ENCODE data around the gene SPCS2. TPM values are rescaled to one million over a fixed set of nuclear protein-coding genes. Genes with fewer than 3 reads are reported as not detected.
"Not testable (repeated sequence)": the region's sequence is repeated elsewhere in the genome, so short reads cannot be mapped to it uniquely, and the experiment has no call there.

Gene SPCS2
- polyA plus RNA-seq, 1 donor from 2014 or later = 84.7 TPM

DNA sequence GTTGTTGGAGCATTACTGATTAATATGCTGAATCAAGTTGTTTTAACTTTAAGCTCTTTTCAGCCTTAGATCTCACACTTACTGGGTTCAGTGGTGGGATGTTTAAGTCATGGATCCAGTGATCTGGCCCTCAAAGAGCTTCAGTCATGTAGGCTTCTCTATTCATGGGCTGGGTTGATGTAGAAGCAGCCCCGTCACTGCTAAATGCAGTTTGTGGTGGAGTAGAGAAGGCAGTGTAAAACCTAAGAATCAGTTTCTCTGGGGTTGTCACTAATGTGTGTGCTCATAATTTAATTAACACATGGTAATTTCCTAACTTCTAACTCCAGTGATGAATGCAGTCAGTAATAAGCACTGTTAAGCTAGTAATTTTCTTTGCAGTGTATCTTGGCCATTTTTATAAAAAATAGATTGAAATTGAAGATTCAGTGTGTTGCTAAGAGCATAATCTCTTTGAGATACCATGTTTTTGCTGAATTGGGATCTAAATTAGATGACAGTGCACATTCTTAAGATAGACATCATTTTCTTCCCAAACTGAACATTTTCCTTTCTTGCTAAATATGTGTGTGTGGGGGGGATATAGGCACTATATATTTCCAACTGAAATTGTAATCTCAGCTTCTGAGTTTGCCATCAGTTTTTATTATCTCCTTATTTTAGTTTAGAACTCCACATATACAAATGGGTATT lies 9.0 kb downstream of the SPCS2 start:
- TF ChIP-seq, protein P1, sequence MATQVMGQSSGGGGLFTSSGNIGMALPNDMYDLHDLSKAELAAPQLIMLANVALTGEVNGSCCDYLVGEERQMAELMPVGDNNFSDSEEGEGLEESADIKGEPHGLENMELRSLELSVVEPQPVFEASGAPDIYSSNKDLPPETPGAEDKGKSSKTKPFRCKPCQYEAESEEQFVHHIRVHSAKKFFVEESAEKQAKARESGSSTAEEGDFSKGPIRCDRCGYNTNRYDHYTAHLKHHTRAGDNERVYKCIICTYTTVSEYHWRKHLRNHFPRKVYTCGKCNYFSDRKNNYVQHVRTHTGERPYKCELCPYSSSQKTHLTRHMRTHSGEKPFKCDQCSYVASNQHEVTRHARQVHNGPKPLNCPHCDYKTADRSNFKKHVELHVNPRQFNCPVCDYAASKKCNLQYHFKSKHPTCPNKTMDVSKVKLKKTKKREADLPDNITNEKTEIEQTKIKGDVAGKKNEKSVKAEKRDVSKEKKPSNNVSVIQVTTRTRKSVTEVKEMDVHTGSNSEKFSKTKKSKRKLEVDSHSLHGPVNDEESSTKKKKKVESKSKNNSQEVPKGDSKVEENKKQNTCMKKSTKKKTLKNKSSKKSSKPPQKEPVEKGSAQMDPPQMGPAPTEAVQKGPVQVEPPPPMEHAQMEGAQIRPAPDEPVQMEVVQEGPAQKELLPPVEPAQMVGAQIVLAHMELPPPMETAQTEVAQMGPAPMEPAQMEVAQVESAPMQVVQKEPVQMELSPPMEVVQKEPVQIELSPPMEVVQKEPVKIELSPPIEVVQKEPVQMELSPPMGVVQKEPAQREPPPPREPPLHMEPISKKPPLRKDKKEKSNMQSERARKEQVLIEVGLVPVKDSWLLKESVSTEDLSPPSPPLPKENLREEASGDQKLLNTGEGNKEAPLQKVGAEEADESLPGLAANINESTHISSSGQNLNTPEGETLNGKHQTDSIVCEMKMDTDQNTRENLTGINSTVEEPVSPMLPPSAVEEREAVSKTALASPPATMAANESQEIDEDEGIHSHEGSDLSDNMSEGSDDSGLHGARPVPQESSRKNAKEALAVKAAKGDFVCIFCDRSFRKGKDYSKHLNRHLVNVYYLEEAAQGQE (IDR thresholded peaks at IDR 0.05; ENCODE audit: borderline replicate concordance) = no peak
- TF ChIP-seq EZH2 (IDR thresholded peaks at IDR 0.05; ENCODE audit: borderline replicate concordance, insufficient read depth, low read length, poor library complexity, severe bottlenecking) (no peak), TAF1 (IDR thresholded peaks at IDR 0.05; ENCODE audit: low read depth) (no peak), EP300 (conservative IDR thresholded peaks at IDR 0.05; ENCODE audit: poor library complexity, severe bottlenecking) (no peak), POLR2AphosphoS5 (IDR thresholded peaks at IDR 0.05) (no peak), SMC3 (conservative IDR thresholded peaks at IDR 0.05; ENCODE audit: poor library complexity) (no peak), RAD21 (conservative IDR thresholded peaks at IDR 0.05) (no peak)
- Histone ChIP-seq H3K4me2 (ENCODE audit: low read length) (no peak overlapping the region), H3K36me3 (ENCODE audit: insufficient read depth, low read length) (no peaks in the 10 kb centered on the region), H2AFZ (ENCODE audit: low read depth, low read length) (no peak overlapping the region), H3K9me3 (ENCODE audit: low read length) (no peaks in the 10 kb centered on the region), H4K20me1 (ENCODE audit: insufficient read depth) (no peaks in the 10 kb centered on the region), H3K9ac (ENCODE audit: low read length) (no peak overlapping the region), H3F3A (ENCODE audit: insufficient read depth, low read length, poor library complexity, severe bottlenecking) (no peaks in the 10 kb centered on the region), H3K27me3 (ENCODE audit: insufficient read depth, low read depth, low read length) (no peaks in the 10 kb centered on the region), H3K79me2 (replicated peaks; ENCODE audit: insufficient read depth, low read length) (peaks cover 62% of the 10 kb centered on the region), H3K9me2 (ENCODE audit: insufficient read depth, low read length) (no peaks in the 10 kb centered on the region), H3K27ac (ENCODE audit: low read length) (no peak overlapping the region), H3K4me3 (ENCODE audit: low read length) (no peak overlapping the region)

DNA sequence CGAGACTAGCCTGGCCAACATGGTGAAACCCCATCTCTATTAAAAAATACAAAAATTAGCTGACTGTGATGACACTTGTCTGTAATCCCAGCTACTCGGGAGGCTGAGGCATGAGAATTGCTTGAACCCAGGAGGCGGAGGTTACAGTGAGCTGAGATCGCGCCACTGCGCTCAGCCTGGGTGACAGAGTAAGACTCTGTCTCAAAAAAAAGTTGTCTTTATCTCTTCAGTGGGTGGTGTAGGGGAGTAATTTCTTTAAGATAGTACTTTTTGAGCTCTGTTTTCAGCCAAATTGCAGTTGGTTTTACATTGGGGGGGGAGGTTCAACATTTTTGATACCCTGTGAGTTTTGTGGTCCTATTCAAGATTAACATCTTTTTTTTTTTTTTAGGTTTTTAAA lies 11.1 kb downstream of the SPCS2 start:
- not testable (repeated sequence) for H3K9ac ChIP-seq (ENCODE audit: low read length); H3K27me3 ChIP-seq (ENCODE audit: insufficient read depth, low read depth, low read length); H2AFZ ChIP-seq (ENCODE audit: low read depth, low read length); H4K20me1 ChIP-seq (ENCODE audit: insufficient read depth); H3K4me2 ChIP-seq (ENCODE audit: low read length); H3K9me3 ChIP-seq (ENCODE audit: low read length); H3K4me3 ChIP-seq (ENCODE audit: low read length); H3K36me3 ChIP-seq (ENCODE audit: insufficient read depth, low read length); H3K27ac ChIP-seq (ENCODE audit: low read length); H3F3A ChIP-seq (ENCODE audit: insufficient read depth, low read length, poor library complexity, severe bottlenecking); H3K9me2 ChIP-seq (ENCODE audit: insufficient read depth, low read length)
- H3K79me2 ChIP-seq (replicated peaks; ENCODE audit: insufficient read depth, low read length) = peaks cover 57% of the 10 kb centered on the region

DNA sequence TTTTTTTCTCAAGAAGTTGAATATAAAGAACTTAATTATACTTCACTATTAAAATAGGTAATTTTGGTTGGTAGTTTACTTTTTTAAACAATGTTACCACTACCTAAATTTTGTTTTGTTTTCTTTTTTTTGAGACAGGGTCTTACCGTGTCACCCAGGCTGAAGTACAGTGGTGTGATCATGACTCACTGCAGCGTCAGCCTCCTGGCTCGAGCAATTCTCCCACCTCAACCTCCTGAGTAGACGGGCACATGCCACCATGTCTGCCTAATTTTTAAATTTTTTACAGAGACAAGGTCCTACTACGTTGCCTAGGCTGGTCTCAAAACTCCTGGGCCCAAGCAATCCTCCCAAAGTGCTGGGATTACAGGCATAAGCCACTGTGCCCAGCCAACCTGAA lies 17.6 kb downstream of the SPCS2 start:
- H3K27me3 ChIP-seq (ENCODE audit: insufficient read depth, low read depth, low read length) = no peaks in the 10 kb centered on the region
- no peak overlapping the region for H3K4me3 ChIP-seq (ENCODE audit: low read length)
- peaks cover 16% of the 10 kb centered on the region for H3K79me2 ChIP-seq (replicated peaks; ENCODE audit: insufficient read depth, low read length)
- H3K27ac ChIP-seq (ENCODE audit: low read length) = no peak overlapping the region
- no peaks in the 10 kb centered on the region for H3K9me2 ChIP-seq (ENCODE audit: insufficient read depth, low read length)
- H3K4me2 ChIP-seq (ENCODE audit: low read length) = no peak overlapping the region
- H4K20me1 ChIP-seq (ENCODE audit: insufficient read depth) = no peaks in the 10 kb centered on the region
- H2AFZ ChIP-seq (ENCODE audit: low read depth, low read length) = no peak overlapping the region
- no peaks in the 10 kb centered on the region for H3F3A ChIP-seq (ENCODE audit: insufficient read depth, low read length, poor library complexity, severe bottlenecking)
- no peak overlapping the region for H3K9ac ChIP-seq (ENCODE audit: low read length)
- H3K9me3 ChIP-seq (ENCODE audit: low read length) = no peaks in the 10 kb centered on the region
- TF ChIP-seq, protein P1 (IDR thresholded peaks at IDR 0.05; ENCODE audit: borderline replicate concordance) = no peak
- TF ChIP-seq EZH2 (IDR thresholded peaks at IDR 0.05; ENCODE audit: borderline replicate concordance, insufficient read depth, low read length, poor library complexity, severe bottlenecking) (no peak), MXI1 (conservative IDR thresholded peaks at IDR 0.05; ENCODE audit: poor library complexity, severe bottlenecking) (no peak), RAD21 (conservative IDR thresholded peaks at IDR 0.05) (no peak), SMC3 (conservative IDR thresholded peaks at IDR 0.05; ENCODE audit: poor library complexity) (no peak), POLR2AphosphoS5 (IDR thresholded peaks at IDR 0.05) (no peak), EP300 (conservative IDR thresholded peaks at IDR 0.05; ENCODE audit: poor library complexity, severe bottlenecking) (no peak), TAF1 (IDR thresholded peaks at IDR 0.05; ENCODE audit: low read depth) (no peak)
- TF ChIP-seq, protein P2, sequence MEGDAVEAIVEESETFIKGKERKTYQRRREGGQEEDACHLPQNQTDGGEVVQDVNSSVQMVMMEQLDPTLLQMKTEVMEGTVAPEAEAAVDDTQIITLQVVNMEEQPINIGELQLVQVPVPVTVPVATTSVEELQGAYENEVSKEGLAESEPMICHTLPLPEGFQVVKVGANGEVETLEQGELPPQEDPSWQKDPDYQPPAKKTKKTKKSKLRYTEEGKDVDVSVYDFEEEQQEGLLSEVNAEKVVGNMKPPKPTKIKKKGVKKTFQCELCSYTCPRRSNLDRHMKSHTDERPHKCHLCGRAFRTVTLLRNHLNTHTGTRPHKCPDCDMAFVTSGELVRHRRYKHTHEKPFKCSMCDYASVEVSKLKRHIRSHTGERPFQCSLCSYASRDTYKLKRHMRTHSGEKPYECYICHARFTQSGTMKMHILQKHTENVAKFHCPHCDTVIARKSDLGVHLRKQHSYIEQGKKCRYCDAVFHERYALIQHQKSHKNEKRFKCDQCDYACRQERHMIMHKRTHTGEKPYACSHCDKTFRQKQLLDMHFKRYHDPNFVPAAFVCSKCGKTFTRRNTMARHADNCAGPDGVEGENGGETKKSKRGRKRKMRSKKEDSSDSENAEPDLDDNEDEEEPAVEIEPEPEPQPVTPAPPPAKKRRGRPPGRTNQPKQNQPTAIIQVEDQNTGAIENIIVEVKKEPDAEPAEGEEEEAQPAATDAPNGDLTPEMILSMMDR (IDR thresholded peaks at IDR 0.05; ENCODE audit: poor library complexity, severe bottlenecking) = no peak
- no peaks in the 10 kb centered on the region for H3K36me3 ChIP-seq (ENCODE audit: insufficient read depth, low read length)

Data from neural cell (in vitro differentiated cells).